Lower lobe of right lung (tissue), 2 donors: ENCODE results near the gene MLLT6. TPM values are rescaled to one million over a fixed set of nuclear protein-coding genes. Genes with fewer than 3 reads are reported as not detected.

Source experiments
- ATAC-seq, 2 donors: fragments of 200-7000 bp; cut with Tn5 transposase; one replicate each; pipeline ENCODE4 v1.9.1; 2020 to 2022; ENCODE audit warnings: mild to moderate bottlenecking in 2 of 2, moderate library complexity in 2 of 2
- DNase-seq: peaks from one replicate; pipeline ENCODE4 v3.0.0-alpha.2; 2020
- H3K27ac ChIP-seq: fragments of 200-600 bp; one replicate; pipeline ENCODE4 v1.8.0; 2022
- H3K27me3 ChIP-seq: fragments of 200-600 bp; one replicate; pipeline ENCODE4 v1.8.0; 2022; ENCODE audit warnings: low read depth
- H3K36me3 ChIP-seq: fragments of 200-600 bp; one replicate; pipeline ENCODE4 v1.8.0; 2022; ENCODE audit warnings: mild to moderate bottlenecking
- H3K4me1 ChIP-seq: fragments of 200-600 bp; one replicate; pipeline ENCODE4 v1.8.0; 2022
- H3K4me3 ChIP-seq: fragments of 200-600 bp; one replicate; pipeline ENCODE4 v1.8.0; 2022; ENCODE audit warnings: mild to moderate bottlenecking
- H3K9me3 ChIP-seq: fragments of 200-600 bp; one replicate; pipeline ENCODE4 v1.8.0; 2022
- CTCF ChIP-seq: fragments of 200-600 bp; IDR thresholded peaks from one replicate; pipeline ENCODE4 v1.8.0; 2022; ENCODE audit warnings: antibody characterized with exemption, mild to moderate bottlenecking
- intact Hi-C: fragments of 100-400 bp; cut with DNase I; formaldehyde crosslinking; loops from one replicate; pipeline ENCODE4 v1.11.0; 2022
- total RNA-seq: library from RNA; stranded (reverse); fragmentation: NEBNext Ultra II Directional; extraction: Animal tissue kit (Norgen Biotek cat#: 25700); gene quantifications from one replicate; pipeline ENCODE4 v1.2.1, GENCODE V29; 2021
- donor health status: DM: no; HTN: yes; CAD: no; lungs with severe emphysema.

MLLT6 gene
- total RNA-seq, 1 donor from 2014 or later = 135 TPM

DNA sequence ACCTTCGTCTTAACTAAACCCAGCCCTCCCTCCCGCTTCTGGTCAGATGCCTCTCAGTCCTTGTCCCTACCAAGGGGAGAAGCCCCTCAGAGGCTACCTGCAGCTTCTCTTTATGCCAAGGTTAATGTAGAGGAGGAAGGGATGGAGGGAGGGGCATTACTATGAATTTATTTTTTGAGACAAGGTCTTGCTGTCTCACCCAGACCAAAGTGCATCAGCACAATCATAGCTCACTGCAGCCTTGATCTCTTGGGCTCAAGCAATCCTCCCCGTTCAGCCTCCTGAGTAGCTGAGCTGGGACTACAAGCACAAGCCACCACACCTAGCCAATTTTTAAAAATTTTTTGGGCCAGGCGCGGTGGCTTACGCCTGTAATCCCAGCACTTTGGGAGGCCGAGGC is 45.7 kb upstream of the MLLT6 start:
- no peak overlapping the region for H3K4me3 ChIP-seq
- intact Hi-C loops = no loop called here
- DNase-seq (no peak), ATAC-seq (no peak)
- peaks cover 26% of the 10 kb centered on the region for H3K27me3 ChIP-seq
- no peaks in the 10 kb centered on the region for H3K9me3 ChIP-seq
- H3K4me1 ChIP-seq = peaks cover 16% of the 10 kb centered on the region
- no peaks in the 10 kb centered on the region for H3K36me3 ChIP-seq
- no peak overlapping the region for H3K27ac ChIP-seq
- TF ChIP-seq CTCF = no peak

GRCh38 chr17:38660097-38661025 is 44.7 kb upstream of the MLLT6 start:
- no peak overlapping the region for H3K4me3 ChIP-seq
- no peaks in the 10 kb centered on the region for H3K9me3 ChIP-seq
- no peaks in the 10 kb centered on the region for H3K36me3 ChIP-seq
- peak; percentile 63 for DNase-seq
- ATAC-seq = peak; percentile 82 to 84
- no peak for TF ChIP-seq CTCF
- H3K27me3 ChIP-seq = peaks cover 23% of the 10 kb centered on the region
- intact Hi-C loops = no loop called here
- H3K27ac ChIP-seq = no peak overlapping the region
- H3K4me1 ChIP-seq = peaks cover 16% of the 10 kb centered on the region

- intact Hi-C loops = no loop called here
- peak; percentile 74 for DNase-seq
- ATAC-seq = peak; percentile 72 to 79
- H3K36me3 ChIP-seq = no peaks in the 10 kb centered on the region
- peak; percentile 59 for TF ChIP-seq CTCF
- H3K27me3 ChIP-seq = peaks cover 7% of the 10 kb centered on the region
- H3K4me3 ChIP-seq = no peak overlapping the region
- H3K27ac ChIP-seq = no peak overlapping the region
- no peaks in the 10 kb centered on the region for H3K9me3 ChIP-seq
- H3K4me1 ChIP-seq = peaks cover 16% of the 10 kb centered on the region
Measured at GRCh38 chr17:38663125-38663751, 41.8 kb upstream of the MLLT6 start.

- no peak for ATAC-seq
- H3K27me3 ChIP-seq = peaks cover 10% of the 10 kb centered on the region
- DNase-seq = no peak
- H3K36me3 ChIP-seq = no peaks in the 10 kb centered on the region
- H3K4me1 ChIP-seq = peaks cover 10% of the 10 kb centered on the region
- no peak for TF ChIP-seq CTCF
- H3K27ac ChIP-seq = no peak overlapping the region
- H3K9me3 ChIP-seq = no peaks in the 10 kb centered on the region
- intact Hi-C loops = no loop called here
- no peak overlapping the region for H3K4me3 ChIP-seq
Measured at GRCh38 chr17:38663964-38664644, 41.0 kb upstream of the MLLT6 start.

DNA sequence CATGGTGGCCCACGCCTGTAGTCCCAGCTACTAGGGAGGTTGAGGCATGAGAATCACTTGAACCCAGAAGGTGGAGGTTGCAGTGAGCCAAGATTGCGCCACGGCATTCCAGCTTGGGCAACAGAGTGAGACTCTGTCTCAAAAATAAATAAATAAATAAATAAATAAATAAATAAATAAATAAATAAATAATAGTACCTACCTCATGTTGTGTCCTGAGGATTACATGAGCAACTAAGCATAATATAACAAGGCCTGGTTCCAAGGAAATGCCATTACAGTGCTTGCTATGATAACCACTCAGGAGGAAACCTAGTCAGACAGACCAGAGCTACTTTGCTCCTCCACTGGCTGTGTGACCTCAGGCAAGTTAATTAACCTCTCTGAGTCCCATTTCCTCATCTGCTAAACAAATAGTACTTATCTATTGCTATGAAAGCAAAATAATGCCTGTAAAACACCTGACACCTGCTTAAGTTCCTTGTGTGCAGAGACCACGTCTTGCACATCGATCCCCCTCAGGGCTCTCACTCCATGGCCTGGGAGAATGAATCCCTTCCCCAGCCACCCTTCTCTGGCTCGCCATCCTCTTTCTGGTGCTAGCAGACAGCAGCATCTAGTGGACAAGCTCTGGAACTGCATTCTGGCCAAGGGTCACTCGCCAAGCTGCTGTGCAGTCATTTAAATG is 37.8 kb upstream of the MLLT6 start:
- H3K27me3 ChIP-seq = peaks cover 41% of the 10 kb centered on the region
- H3K27ac ChIP-seq = no peak overlapping the region
- no peaks in the 10 kb centered on the region for H3K4me1 ChIP-seq
- peak; percentile 98 for TF ChIP-seq CTCF
- peak; percentile 82 to 86 for ATAC-seq
- intact Hi-C loops = no loop called here
- H3K9me3 ChIP-seq = no peaks in the 10 kb centered on the region
- no peaks in the 10 kb centered on the region for H3K36me3 ChIP-seq
- peak; percentile 67 for DNase-seq
- no peak overlapping the region for H3K4me3 ChIP-seq
